ENCODE results near the gene INHA. TPM values are rescaled to one million over a fixed set of nuclear protein-coding genes. Genes with fewer than 3 reads are reported as not detected.

The INHA gene
- total RNA-seq, 4 donors from 2014 or later = 0.50 to 1.1 (median 0.81) TPM; not detected in 1

DNA sequence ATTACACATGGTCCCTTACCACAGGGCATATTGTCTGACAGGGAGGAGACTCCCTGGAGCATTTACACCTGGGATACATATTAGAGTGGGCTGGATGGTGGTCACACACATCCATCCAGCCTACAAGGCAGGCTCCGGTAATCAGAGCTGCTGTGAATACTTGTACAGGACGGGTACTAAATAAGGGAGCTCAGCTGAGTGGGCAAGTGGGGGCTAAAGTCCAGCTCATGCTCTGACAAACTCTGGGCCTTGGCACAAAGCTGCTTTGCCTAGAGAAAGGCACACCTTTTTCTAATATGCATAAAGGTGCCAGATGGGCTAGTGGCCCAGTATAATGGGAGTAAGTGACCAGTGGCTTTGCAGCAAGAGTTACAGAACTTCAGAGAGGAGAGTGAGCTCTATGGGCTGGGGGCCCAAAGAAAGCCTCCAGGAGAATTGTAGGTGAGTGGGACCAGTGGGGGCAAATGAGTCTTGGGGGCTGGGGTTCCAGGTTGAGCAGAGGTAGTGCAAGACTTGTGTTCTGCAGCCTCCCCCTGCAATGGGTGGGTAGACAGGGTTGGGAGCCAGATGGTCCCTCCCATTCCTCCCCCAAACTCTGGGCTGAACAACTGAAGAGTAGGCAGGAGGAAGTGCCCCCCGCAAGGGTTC is 26.7 kb upstream of the INHA start:
- Histone ChIP-seq H3K27ac (no peak overlapping the region), H3K4me3 (replicated peaks in 1 of 3) (no peak overlapping the region), H3K9me3 (no peaks in the 10 kb centered on the region), H3K36me3 (peaks cover 0 to 7% of the 10 kb centered on the region in 2 donors), H3K27me3 (no peaks in the 10 kb centered on the region), H3K4me1 (peaks cover 21 to 24% of the 10 kb centered on the region in 2 donors)
- intact Hi-C loops (cut with DNase I) = no loop called here
- TF ChIP-seq CTCF (IDR thresholded peaks at IDR 0.05) (no peak), POLR2A (IDR thresholded peaks at IDR 0.05) (no peak)
- 78 to 79% methylated on average over 3 of the region's 3 CpGs for WGBS, 2 donors
- DNase-seq = no peak

DNA sequence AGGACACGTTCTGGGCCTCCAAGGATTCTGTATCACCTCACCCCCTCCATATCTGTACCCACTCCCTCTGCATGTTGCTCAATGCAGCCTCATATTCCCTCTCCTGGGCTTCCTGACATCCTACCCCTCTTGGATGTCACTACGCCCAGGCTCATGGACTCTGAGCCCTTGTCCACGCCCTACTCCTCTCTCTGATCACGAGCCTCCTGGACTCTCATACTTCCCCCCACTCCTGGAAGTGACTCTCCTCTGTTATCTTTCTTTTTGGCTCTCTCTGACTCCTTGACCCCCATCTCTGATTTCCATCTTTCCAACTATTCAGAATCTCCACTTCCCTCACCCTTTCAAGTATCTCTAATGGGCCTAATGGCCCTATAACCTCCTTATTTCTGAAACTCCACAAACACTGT is 26.2 kb upstream of the INHA start:
- H3K4me1 ChIP-seq = peaks cover 21 to 24% of the 10 kb centered on the region in 2 donors
- no peak for DNase-seq
- no peak overlapping the region for H3K27ac ChIP-seq
- no peaks in the 10 kb centered on the region for H3K27me3 ChIP-seq
- 77 to 79% methylated on average over 4 of the region's 4 CpGs for WGBS, 2 donors
- no peaks in the 10 kb centered on the region for H3K9me3 ChIP-seq
- no peak for TF ChIP-seq CTCF (IDR thresholded peaks at IDR 0.05)
- TF ChIP-seq POLR2A (IDR thresholded peaks at IDR 0.05) = no peak
- H3K4me3 ChIP-seq (replicated peaks in 1 of 3) = no peak overlapping the region
- intact Hi-C loops (cut with DNase I) = no loop called here
- H3K36me3 ChIP-seq = peaks cover 0 to 5% of the 10 kb centered on the region in 2 donors

DNA sequence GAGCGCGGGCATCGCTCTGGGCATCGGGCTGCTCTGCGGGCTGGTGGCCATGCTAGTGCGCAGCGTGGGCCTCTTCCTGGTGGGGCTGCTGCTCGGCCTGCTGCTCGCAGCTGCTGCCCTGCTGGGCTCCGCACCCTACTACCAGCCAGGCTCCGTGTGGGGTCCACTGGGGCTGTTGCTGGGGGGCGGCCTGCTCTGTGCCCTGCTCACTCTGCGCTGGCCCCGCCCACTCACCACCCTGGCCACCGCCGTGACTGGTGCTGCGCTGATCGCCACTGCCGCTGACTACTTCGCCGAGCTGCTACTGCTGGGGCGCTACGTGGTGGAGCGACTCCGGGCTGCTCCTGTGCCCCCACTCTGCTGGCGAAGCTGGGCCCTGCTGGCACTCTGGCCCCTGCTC is 24.5 kb upstream of the INHA start:
- H3K27ac ChIP-seq = no peak overlapping the region
- 96 to 98% methylated on average over 12 to 25 of the region's 26 CpGs for WGBS, 2 donors
- intact Hi-C loops (cut with DNase I) = loop anchor here (2.0 kb wide), 1 partner anchor 51 kb away; no protein-coding TSS in a partner anchor
- no peaks in the 10 kb centered on the region for H3K36me3 ChIP-seq
- no peak overlapping the region for H3K4me3 ChIP-seq (replicated peaks in 1 of 3)
- H3K27me3 ChIP-seq = no peaks in the 10 kb centered on the region
- TF ChIP-seq CTCF (IDR thresholded peaks at IDR 0.05) = no peak
- no peak for TF ChIP-seq POLR2A (IDR thresholded peaks at IDR 0.05)
- no peak for DNase-seq
- H3K9me3 ChIP-seq = no peaks in the 10 kb centered on the region
- H3K4me1 ChIP-seq = peaks cover 21 to 25% of the 10 kb centered on the region in 2 donors

DNA sequence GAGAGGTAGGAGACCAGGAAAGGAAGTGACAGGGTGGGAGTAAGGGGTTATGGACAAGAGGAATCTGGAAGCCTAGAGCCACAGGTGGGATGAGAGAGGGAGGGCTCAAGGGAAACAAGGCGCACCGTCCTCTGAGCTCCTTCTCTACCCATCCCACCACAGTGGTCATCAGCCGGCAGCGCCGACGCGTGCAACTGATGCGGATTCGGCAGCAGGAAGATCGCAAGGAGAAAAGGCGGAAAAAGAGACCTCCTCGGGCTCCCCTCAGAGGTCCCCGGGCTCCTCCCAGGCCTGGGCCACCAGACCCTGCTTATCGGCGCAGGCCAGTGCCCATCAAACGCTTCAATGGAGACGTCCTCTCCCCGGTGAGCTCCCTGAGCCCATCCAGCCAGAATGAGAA is 23.1 kb upstream of the INHA start:
- no peaks in the 10 kb centered on the region for H3K36me3 ChIP-seq
- peaks cover 23 to 29% of the 10 kb centered on the region in 2 donors for H3K4me1 ChIP-seq
- 93 to 95% methylated on average over 18 of the region's 18 CpGs for WGBS, 2 donors
- DNase-seq = no peak
- TF ChIP-seq CTCF (IDR thresholded peaks at IDR 0.05) = no peak
- no peak for TF ChIP-seq POLR2A (IDR thresholded peaks at IDR 0.05)
- intact Hi-C loops (cut with DNase I) = loop anchor here (2.0 kb wide), 1 partner anchor 50 kb away; no protein-coding TSS in a partner anchor
- no peak overlapping the region for H3K27ac ChIP-seq
- no peaks in the 10 kb centered on the region for H3K27me3 ChIP-seq
- no peaks in the 10 kb centered on the region for H3K9me3 ChIP-seq
- H3K4me3 ChIP-seq (replicated peaks in 1 of 3) = no peak overlapping the region

GRCh38 chr2:219549619-219550018 is 22.5 kb upstream of the INHA start:
- TF ChIP-seq POLR2A (IDR thresholded peaks at IDR 0.05) (no peak), CTCF (IDR thresholded peaks at IDR 0.05) (no peak)
- no peak for DNase-seq
- intact Hi-C loops (cut with DNase I) = loop anchor here (2.0 kb wide), 1 partner anchor 49 kb away; no protein-coding TSS in a partner anchor
- Histone ChIP-seq H3K36me3 (no peaks in the 10 kb centered on the region), H3K27ac (no peak overlapping the region), H3K9me3 (no peaks in the 10 kb centered on the region), H3K4me3 (replicated peaks in 1 of 3) (no peak overlapping the region), H3K27me3 (no peaks in the 10 kb centered on the region), H3K4me1 (peaks cover 16 to 23% of the 10 kb centered on the region in 2 donors)
- WGBS, 2 donors = 93 to 94% methylated on average over 5 to 8 of the region's 9 CpGs

All from thyroid gland (tissue), 4 donors.